PFSK-1 (cell line): Measurements from ENCODE around the gene PPM1A.

Experiments used
- POLR2AphosphoS5 ChIP-seq: IDR thresholded peaks from 2 replicates; pipeline ENCODE4 v1.6.1; 2012; ENCODE audit warnings: low read depth, mild to moderate bottlenecking, control low read depth, low read length, moderate library complexity
- REST ChIP-seq, 2 experiments: IDR thresholded peaks; 2 replicates each; pipeline versions ENCODE4 v1.6.1 to v1.8.0; 2011 to 2012; ENCODE audit warnings: low read depth in 2 of 2, low read length in 2 of 2, control low read depth in 1 of 2, inconsistent platforms in 1 of 2, mild to moderate bottlenecking in 1 of 2, moderate library complexity in 1 of 2; ENCODE audit not compliant: insufficient read depth in 1 of 2
- SIN3A ChIP-seq: IDR thresholded peaks from 2 replicates; pipeline ENCODE4 v1.6.1; 2012; ENCODE audit warnings: mild to moderate bottlenecking, low read length, moderate library complexity, borderline replicate concordance; ENCODE audit not compliant: insufficient read depth

- TF ChIP-seq SIN3A: no peak
- no peak for TF ChIP-seq REST (IDR thresholded peaks at IDR 0.05; ENCODE audit: insufficient read depth in 1 of 2, low read depth in 2 of 2, low read length in 2 of 2)
- TF ChIP-seq POLR2AphosphoS5: no peak
Observed at GRCh38 chr14:60212503-60213371, 36.3 kb upstream of the PPM1A start.
